Mesothelial cell of epicardium (in vitro differentiated cells): ENCODE measurements around the gene CORIN. TPM values are rescaled to one million over a fixed set of nuclear protein-coding genes. Genes with fewer than 3 reads are reported as not detected.

Source experiments
- DNase-seq, 2 experiments: peaks; one replicate each; pipeline ENCODE4 v3.0.0; 2021; ENCODE audit warnings: low spot score in 2 of 2; ENCODE audit not compliant: unreplicated experiment in 2 of 2
- H3K27ac Mint-ChIP-seq: 2 replicates; pipeline ENCODE4 v1.8.0; 2021; ENCODE audit warnings: mixed read lengths
- H3K27me3 Mint-ChIP-seq: 2 replicates; pipeline ENCODE4 v1.8.0; 2021; ENCODE audit warnings: low read depth, mixed read lengths
- H3K36me3 Mint-ChIP-seq: 2 replicates; pipeline ENCODE4 v1.8.0; 2021; ENCODE audit warnings: mixed read lengths
- H3K4me1 Mint-ChIP-seq: 2 replicates; pipeline ENCODE4 v1.8.0; 2021; ENCODE audit warnings: mixed read lengths
- H3K4me3 Mint-ChIP-seq: 2 replicates; pipeline ENCODE4 v1.8.0; 2021; ENCODE audit warnings: mild to moderate bottlenecking, moderate library complexity, mixed read lengths
- H3K9me3 Mint-ChIP-seq: 2 replicates; pipeline ENCODE4 v1.8.0; 2021; ENCODE audit warnings: mixed read lengths
- CTCF ChIP-seq: fragments of 200-600 bp; sonication (generic); IDR thresholded peaks from one replicate; pipeline ENCODE4 v1.5.0; 2021; ENCODE audit warnings: antibody characterized with exemption; ENCODE audit not compliant: unreplicated experiment
- total RNA-seq: library from RNA; stranded (reverse); gene quantifications from 3 replicates; pipeline ENCODE4 v1.2.1, GENCODE V29; 2021

Gene CORIN
- total RNA-seq, 1 donor from 2014 or later = 1.5 TPM

- no peak overlapping the region for H3K27ac Mint-ChIP-seq
- no peaks in the 10 kb centered on the region for H3K27me3 Mint-ChIP-seq
- TF ChIP-seq CTCF = no peak
- H3K36me3 Mint-ChIP-seq = no peaks in the 10 kb centered on the region
- H3K4me3 Mint-ChIP-seq = no peak overlapping the region
- peaks cover 6% of the 10 kb centered on the region for H3K9me3 Mint-ChIP-seq
- DNase-seq = no peak
- no peaks in the 10 kb centered on the region for H3K4me1 Mint-ChIP-seq
Measured at GRCh38 chr4:47733302-47734175, 104.3 kb downstream of the CORIN start.

- TF ChIP-seq CTCF = no peak
- Mint-ChIP-seq H3K36me3 (no peaks in the 10 kb centered on the region), H3K27me3 (peaks cover 2% of the 10 kb centered on the region), H3K4me3 (no peak overlapping the region), H3K27ac (no peak overlapping the region), H3K4me1 (no peaks in the 10 kb centered on the region), H3K9me3 (no peaks in the 10 kb centered on the region)
- no peak for DNase-seq
Measured at GRCh38 chr4:47731182-47731581, 106.7 kb downstream of the CORIN start.

- no peaks in the 10 kb centered on the region for H3K4me1 Mint-ChIP-seq
- H3K27me3 Mint-ChIP-seq = peaks cover 6% of the 10 kb centered on the region
- no peak for TF ChIP-seq CTCF
- H3K4me3 Mint-ChIP-seq = no peak overlapping the region
- DNase-seq = no peak
- H3K27ac Mint-ChIP-seq = no peak overlapping the region
- no peaks in the 10 kb centered on the region for H3K36me3 Mint-ChIP-seq
- no peaks in the 10 kb centered on the region for H3K9me3 Mint-ChIP-seq
Measured at GRCh38 chr4:47729131-47729680, 108.7 kb downstream of the CORIN start.

GRCh38 chr4:47721892-47722575 lies 115.8 kb downstream of the CORIN start:
- Mint-ChIP-seq H3K27ac (no peak overlapping the region), H3K27me3 (peaks cover 4% of the 10 kb centered on the region), H3K4me3 (no peak overlapping the region), H3K9me3 (no peaks in the 10 kb centered on the region), H3K4me1 (no peaks in the 10 kb centered on the region), H3K36me3 (no peaks in the 10 kb centered on the region)
- no peak for DNase-seq
- TF ChIP-seq CTCF = no peak

GRCh38 chr4:47721485-47721884 lies 116.4 kb downstream of the CORIN start:
- H3K4me3 Mint-ChIP-seq = no peak overlapping the region
- TF ChIP-seq CTCF = no peak
- no peaks in the 10 kb centered on the region for H3K9me3 Mint-ChIP-seq
- no peak for DNase-seq
- H3K27me3 Mint-ChIP-seq = peaks cover 4% of the 10 kb centered on the region
- H3K27ac Mint-ChIP-seq = no peak overlapping the region
- no peaks in the 10 kb centered on the region for H3K36me3 Mint-ChIP-seq
- no peaks in the 10 kb centered on the region for H3K4me1 Mint-ChIP-seq
